DOHH2 (cell line): Measurements from ENCODE around the gene CPNE5.

Source experiments
- EZH2phosphoT487 ChIP-seq: fragments of 200-600 bp; sonication (generic); IDR thresholded peaks from 2 replicates; pipeline ENCODE4 v1.6.1; 2017; ENCODE audit warnings: borderline replicate concordance, mild to moderate bottlenecking, antibody characterized with exemption, low read length, moderate library complexity, mixed read lengths
- TF ChIP-seq, protein P1 (sequence below): fragments of 200-600 bp; sonication (generic); IDR thresholded peaks from one replicate; pipeline ENCODE4 v1.5.1; 2014; ENCODE audit warnings: antibody characterized with exemption, mild to moderate bottlenecking, low read depth, low read length; ENCODE audit not compliant: poor library complexity, severe bottlenecking

DNA sequence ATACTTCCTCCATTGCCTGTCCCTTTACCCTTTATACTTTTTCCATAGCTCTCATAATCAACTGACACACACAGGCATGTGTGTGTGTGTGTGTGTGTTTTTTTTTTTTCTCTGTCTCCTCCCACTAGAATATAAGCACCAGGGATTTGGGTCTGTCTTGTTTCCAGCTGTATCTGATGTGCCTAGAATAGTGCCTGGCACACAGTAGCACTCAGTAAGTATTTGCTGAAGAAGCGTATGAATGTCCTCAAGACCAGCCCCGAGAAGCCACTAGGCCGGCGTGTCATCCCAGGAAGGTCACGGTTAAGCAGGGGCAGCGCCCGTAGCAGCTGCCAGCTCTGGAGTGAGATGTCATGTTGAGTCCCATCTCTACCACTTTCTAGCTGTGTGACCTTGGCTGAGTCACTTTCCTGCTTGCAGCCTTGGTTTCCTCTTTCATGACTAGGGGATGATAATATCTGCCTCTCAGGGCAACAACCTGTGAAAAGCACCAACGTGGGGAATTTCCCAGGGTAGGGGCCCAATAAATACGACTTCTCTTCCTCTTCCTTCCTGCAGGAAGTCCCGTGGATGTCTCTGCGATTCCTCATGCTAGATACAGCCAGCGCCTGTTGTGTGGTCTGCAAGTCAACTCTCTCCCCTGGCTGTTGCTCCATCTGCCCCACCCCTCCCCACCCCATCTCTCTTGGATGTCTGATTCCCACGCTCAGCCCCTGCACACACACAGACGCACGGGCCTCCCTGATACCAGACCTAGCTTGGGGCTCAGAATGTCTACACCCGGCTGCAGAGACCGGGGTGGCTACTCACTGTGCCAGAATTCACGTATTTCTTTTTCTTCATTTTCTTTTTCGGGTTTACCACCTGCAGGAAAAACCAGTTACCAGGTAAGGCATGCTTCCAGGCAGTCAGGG lies 83.6 kb downstream of the CPNE5 start:
- TF ChIP-seq, protein P1, sequence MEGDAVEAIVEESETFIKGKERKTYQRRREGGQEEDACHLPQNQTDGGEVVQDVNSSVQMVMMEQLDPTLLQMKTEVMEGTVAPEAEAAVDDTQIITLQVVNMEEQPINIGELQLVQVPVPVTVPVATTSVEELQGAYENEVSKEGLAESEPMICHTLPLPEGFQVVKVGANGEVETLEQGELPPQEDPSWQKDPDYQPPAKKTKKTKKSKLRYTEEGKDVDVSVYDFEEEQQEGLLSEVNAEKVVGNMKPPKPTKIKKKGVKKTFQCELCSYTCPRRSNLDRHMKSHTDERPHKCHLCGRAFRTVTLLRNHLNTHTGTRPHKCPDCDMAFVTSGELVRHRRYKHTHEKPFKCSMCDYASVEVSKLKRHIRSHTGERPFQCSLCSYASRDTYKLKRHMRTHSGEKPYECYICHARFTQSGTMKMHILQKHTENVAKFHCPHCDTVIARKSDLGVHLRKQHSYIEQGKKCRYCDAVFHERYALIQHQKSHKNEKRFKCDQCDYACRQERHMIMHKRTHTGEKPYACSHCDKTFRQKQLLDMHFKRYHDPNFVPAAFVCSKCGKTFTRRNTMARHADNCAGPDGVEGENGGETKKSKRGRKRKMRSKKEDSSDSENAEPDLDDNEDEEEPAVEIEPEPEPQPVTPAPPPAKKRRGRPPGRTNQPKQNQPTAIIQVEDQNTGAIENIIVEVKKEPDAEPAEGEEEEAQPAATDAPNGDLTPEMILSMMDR, result no peak
- TF ChIP-seq EZH2phosphoT487, result no peak
